ENCODE results near the gene AVL9. TPM values are rescaled to one million over a fixed set of nuclear protein-coding genes. Genes with fewer than 3 reads are reported as not detected.
A peak's percentile ranks its signal among the peaks of the same experiment; 100 is the strongest.

AVL9 gene
- polyA plus RNA-seq, 2 of the 4 experiments (the other 2 are of a cell fraction) = 24.0 to 36.1 TPM

DNA sequence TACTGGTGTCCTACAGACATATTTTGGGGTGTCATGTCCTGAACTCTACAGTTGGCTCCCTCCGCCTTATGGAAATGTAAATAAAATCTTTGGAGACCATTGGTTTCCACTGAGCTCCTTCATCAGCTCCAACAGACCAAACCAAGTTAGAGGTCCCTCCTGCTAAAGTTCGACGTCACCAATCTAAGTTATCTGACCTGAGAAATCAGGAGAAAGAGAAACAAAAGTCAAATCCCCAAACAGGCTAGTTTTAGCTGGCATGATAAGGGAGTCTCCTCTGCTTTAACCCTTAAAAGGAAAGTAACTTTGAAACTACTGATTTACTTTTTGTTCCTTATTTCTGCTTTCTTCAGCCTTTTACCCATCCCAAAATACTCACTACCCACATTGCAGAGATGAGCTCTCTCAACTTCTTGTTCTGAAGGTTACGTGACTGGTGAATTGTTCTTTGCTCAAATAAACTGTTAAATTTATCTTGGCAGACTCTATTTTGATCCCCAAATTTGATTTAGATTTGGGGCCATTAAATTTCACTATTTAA, 39.9 kb downstream of the AVL9 start:
- ChIA-PET CTCF (interaction anchor here (0.6 kb wide), 1 partner anchor 82 kb away, joined by 3 read pairs; no protein-coding TSS in a partner anchor), POLR2A (no interaction called here)
- Histone ChIP-seq H3K27ac (no peak overlapping the region), H3K4me3 (no peak overlapping the region), H3K4me2 (no peak overlapping the region), H3K9me3 (no peaks in the 10 kb centered on the region), H3K4me1 (peaks cover 52% of the 10 kb centered on the region)
- 84% methylated on average over 4 of the region's 4 CpGs for WGBS (ENCODE audit: missing lambda C conversion rate)
- no peak for ATAC-seq
- DNase-seq (ENCODE audit: low read depth in 1 of 2, low spot score in 1 of 2) = no peak
- no peak for TF ChIP-seq EHMT2 (IDR thresholded peaks at IDR 0.05; ENCODE audit: low read depth)
- FAIRE-seq = no peak

DNA sequence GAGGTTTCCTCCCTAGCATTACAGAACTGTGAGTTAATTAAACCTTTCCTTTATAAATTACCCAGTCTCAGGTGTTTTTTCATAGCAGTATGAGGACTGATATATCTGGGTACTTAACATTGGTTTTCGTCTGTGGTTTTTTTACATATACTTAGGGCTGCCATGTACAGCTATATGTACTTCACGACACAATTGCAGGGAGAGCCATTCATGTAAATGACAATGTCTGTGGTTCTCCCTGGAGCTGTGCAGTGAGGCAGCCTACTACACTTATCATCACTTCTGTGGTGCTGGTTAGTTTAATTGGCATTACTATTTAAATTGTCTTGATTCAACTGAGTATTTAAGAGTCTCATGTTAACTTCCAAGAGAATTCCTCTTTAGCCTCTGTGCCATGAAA, 40.7 kb downstream of the AVL9 start:
- Histone ChIP-seq H3K4me3 (no peak overlapping the region), H3K9me3 (no peaks in the 10 kb centered on the region), H3K4me1 (peaks cover 54% of the 10 kb centered on the region), H3K4me2 (peak overlapping the region; percentile 58), H3K27ac (no peak overlapping the region)
- ATAC-seq (no peak), FAIRE-seq (no peak), DNase-seq (ENCODE audit: low read depth in 1 of 2, low spot score in 1 of 2) (no peak)
- 86% methylated on average over 2 of the region's 2 CpGs for WGBS (ENCODE audit: missing lambda C conversion rate)
- ChIA-PET POLR2A (no interaction called here), CTCF (no interaction called here)
- no peak for TF ChIP-seq CBX8 (IDR thresholded peaks at IDR 0.05)

DNA sequence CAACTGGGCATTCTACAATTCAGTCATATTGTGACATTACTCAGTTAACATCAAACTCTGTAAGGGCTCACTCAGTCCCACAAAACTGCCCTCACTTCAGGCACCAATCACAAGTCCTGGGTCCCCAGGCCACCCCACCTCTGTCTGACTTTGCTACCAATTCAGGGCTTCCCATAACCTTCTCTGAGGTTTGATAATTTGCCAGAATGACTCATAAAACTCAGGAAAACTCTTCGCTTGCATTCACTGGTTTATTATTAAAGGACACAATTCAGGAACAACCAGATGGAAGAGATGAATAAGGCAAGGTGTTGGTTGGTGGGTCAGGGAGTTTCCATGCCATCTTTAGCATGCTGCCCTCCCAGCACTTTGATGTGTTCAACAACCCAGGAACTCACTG, 41.3 kb downstream of the AVL9 start:
- no peak for FAIRE-seq

DNA sequence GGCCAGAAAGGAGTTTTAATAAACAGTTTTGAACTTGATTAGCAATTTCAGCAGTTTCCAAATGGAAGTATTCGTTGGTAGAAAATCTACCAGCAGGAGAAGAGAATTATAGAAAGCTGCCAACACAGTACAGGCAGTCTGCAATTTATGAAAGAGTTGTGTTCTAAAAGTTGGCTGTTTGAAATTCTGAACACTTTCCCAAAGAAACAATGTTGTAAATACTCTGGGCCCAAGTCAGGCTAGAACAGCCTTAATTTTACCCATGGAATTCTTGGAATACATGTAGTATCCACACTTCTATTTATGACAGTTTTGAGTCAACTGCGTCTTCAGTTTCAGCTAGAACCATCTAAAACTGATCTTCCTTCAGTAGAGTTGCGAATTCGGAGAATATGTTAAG, 42.5 kb downstream of the AVL9 start:
- Histone ChIP-seq H3K9me3 (no peaks in the 10 kb centered on the region), H3K27ac (no peak overlapping the region), H3K4me3 (no peak overlapping the region), H3K4me2 (no peak overlapping the region), H3K4me1 (peaks cover 49% of the 10 kb centered on the region)
- TF ChIP-seq RAD21 (conservative IDR thresholded peaks at IDR 0.05 in 1 of 2, IDR thresholded peaks at IDR 0.05 in 1 of 2) = no peak
- TF ChIP-seq EP300 (IDR thresholded peaks at IDR 0.05) = no peak
- TF ChIP-seq MAFK (IDR thresholded peaks at IDR 0.05; ENCODE audit: partially characterized antibody) = no peak
- WGBS (ENCODE audit: missing lambda C conversion rate) = 80% methylated on average over 4 of the region's 4 CpGs
- CTCF ChIA-PET = no interaction called here
- ATAC-seq (no peak), DNase-seq (ENCODE audit: low read depth in 1 of 2, low spot score in 1 of 2) (no peak), FAIRE-seq (no peak)
- POLR2A ChIA-PET = no interaction called here

More for the DNA sequence above, 41.3 kb downstream of the AVL9 start:
- no peak overlapping the region for H3K4me3 ChIP-seq
- ATAC-seq = peak; percentile 49 to 57; a peak in 3 of 6 replicates
- H3K9me3 ChIP-seq = no peaks in the 10 kb centered on the region
- POLR2A ChIA-PET = no interaction called here
- DNase-seq (ENCODE audit: low read depth in 1 of 2, low spot score in 1 of 2) = peak; percentile 24 to 43
- H3K4me2 ChIP-seq = peak overlapping the region; percentile 58
- CTCF ChIA-PET = no interaction called here
- peak overlapping the region in 1 of 2 experiments; percentile 46; a peak in 4 of 6 replicates for H3K27ac ChIP-seq
- WGBS (ENCODE audit: missing lambda C conversion rate) = 0% methylated on average over 1 of the region's 1 CpG
- H3K4me1 ChIP-seq = peaks cover 53% of the 10 kb centered on the region
- TF ChIP-seq JUNB (IDR thresholded peaks at IDR 0.05) (0 out of 2 replicates have a peak, but pooled peaks have one; percentile 22), BHLHE40 (IDR thresholded peaks at IDR 0.05; ENCODE audit: low read depth, low read length) (no peak), FOSL2 (IDR thresholded peaks at IDR 0.05) (peak; percentile 48; the same call in 1 of the 2 replicates), FOSL2 (CRISPR knock-in tag; IDR thresholded peaks at IDR 0.05) (0 out of 2 replicates have a peak, but pooled peaks have one; percentile 18), NPAS2 (CRISPR knock-in tag; IDR thresholded peaks at IDR 0.05; ENCODE audit: borderline replicate concordance) (no peak), CBX8 (IDR thresholded peaks at IDR 0.05) (no peak), HOXA7 (CRISPR knock-in tag; IDR thresholded peaks at IDR 0.05) (no peak), MAZ (IDR thresholded peaks at IDR 0.05; ENCODE audit: borderline replicate concordance, low read depth, low read length) (no peak), HEYL (CRISPR knock-in tag; IDR thresholded peaks at IDR 0.05) (no peak), SREBF2 (IDR thresholded peaks at IDR 0.05) (no peak), CHD4 (IDR thresholded peaks at IDR 0.05; ENCODE audit: borderline replicate concordance) (no peak), HOXB13 (CRISPR knock-in tag; IDR thresholded peaks at IDR 0.05; ENCODE audit: low read depth) (no peak), EP300 (IDR thresholded peaks at IDR 0.05) (no peak)
- TF ChIP-seq, protein P1, sequence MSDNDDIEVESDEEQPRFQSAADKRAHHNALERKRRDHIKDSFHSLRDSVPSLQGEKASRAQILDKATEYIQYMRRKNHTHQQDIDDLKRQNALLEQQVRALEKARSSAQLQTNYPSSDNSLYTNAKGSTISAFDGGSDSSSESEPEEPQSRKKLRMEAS (IDR thresholded peaks at IDR 0.05) = no peak
- TF ChIP-seq, protein P2, sequence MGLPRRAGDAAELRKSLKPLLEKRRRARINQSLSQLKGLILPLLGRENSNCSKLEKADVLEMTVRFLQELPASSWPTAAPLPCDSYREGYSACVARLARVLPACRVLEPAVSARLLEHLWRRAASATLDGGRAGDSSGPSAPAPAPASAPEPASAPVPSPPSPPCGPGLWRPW (IDR thresholded peaks at IDR 0.05) = no peak
- TF ChIP-seq, protein P3, sequence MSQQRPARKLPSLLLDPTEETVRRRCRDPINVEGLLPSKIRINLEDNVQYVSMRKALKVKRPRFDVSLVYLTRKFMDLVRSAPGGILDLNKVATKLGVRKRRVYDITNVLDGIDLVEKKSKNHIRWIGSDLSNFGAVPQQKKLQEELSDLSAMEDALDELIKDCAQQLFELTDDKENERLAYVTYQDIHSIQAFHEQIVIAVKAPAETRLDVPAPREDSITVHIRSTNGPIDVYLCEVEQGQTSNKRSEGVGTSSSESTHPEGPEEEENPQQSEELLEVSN (IDR thresholded peaks at IDR 0.05; ENCODE audit: borderline replicate concordance, low read depth) = no peak
- TF ChIP-seq, protein P4, sequence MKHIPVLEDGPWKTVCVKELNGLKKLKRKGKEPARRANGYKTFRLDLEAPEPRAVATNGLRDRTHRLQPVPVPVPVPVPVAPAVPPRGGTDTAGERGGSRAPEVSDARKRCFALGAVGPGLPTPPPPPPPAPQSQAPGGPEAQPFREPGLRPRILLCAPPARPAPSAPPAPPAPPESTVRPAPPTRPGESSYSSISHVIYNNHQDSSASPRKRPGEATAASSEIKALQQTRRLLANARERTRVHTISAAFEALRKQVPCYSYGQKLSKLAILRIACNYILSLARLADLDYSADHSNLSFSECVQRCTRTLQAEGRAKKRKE (CRISPR knock-in tag; IDR thresholded peaks at IDR 0.05; ENCODE audit: low read depth) = no peak

All from A549 (cell line).